ENCODE results near the gene LTBP3.
A peak's percentile ranks its signal among the peaks of the same experiment; 100 is the strongest.

The LTBP3 gene

GRCh38 chr11:65502274-65502554 lies 55.9 kb downstream of the LTBP3 start:
- Histone ChIP-seq H3K9me3 (ENCODE audit: control insufficient read depth, insufficient read depth, low read depth, low read length) (no peaks in the 10 kb centered on the region), H3K36me3 (ENCODE audit: control insufficient read depth in 2 of 2, insufficient read depth in 1 of 2, low read length in 2 of 2) (peaks cover 0 to 70% of the 10 kb centered on the region in 2 experiments; a peak in 2 of 3 replicates), H3K4me3 (ENCODE audit: low read depth, low read length) (peak overlapping the region; percentile 98), H3K4me1 (ENCODE audit: control insufficient read depth, insufficient read depth, low read length) (no peaks in the 10 kb centered on the region), H3K27ac (ENCODE audit: extremely low read depth, low read depth, low read length) (no peak overlapping the region)
- POLR2A ChIA-PET: interaction anchor here (0.8 to 28.2 kb wide), 9 partner anchors 8 to 241 kb away, joined by 3 to 1129 read pairs (median 5); partner anchors contain the start of genes DPF2, MAP3K11, NEAT1 and PCNX3
- CTCF ChIA-PET: interaction anchor here (0.5 to 2.4 kb wide), 10 partner anchors 8 to 316 kb away, joined by 3 to 10 read pairs (median 6); no protein-coding TSS in a partner anchor
- TF ChIP-seq ZNF600 (tag by site-specific recombination; IDR thresholded peaks at IDR 0.05) (no peak), PRDM6 (tag by site-specific recombination; IDR thresholded peaks at IDR 0.05) (0 out of 2 replicates have a peak, but pooled peaks have one; percentile 2), TRIM28 (IDR thresholded peaks at IDR 0.05; ENCODE audit: borderline replicate concordance, low read length) (no peak)

DNA sequence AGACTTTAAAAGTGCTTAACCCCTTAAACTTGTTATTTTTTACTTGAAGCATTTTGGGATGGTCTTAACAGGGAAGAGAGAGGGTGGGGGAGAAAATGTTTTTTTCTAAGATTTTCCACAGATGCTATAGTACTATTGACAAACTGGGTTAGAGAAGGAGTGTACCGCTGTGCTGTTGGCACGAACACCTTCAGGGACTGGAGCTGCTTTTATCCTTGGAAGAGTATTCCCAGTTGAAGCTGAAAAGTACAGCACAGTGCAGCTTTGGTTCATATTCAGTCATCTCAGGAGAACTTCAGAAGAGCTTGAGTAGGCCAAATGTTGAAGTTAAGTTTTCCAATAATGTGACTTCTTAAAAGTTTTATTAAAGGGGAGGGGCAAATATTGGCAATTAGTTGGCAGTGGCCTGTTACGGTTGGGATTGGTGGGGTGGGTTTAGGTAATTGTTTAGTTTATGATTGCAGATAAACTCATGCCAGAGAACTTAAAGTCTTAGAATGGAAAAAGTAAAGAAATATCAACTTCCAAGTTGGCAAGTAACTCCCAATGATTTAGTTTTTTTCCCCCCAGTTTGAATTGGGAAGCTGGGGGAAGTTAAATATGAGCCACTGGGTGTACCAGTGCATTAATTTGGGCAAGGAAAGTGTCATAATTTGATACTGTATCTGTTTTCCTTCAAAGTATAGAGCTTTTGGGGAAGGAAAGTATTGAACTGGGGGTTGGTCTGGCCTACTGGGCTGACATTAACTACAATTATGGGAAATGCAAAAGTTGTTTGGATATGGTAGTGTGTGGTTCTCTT lies 56.5 kb downstream of the LTBP3 start:
- ChIA-PET POLR2A (interaction anchor here (0.8 to 28.2 kb wide), 9 partner anchors 8 to 240 kb away, joined by 3 to 1129 read pairs (median 5); partner anchors contain the start of genes DPF2, MAP3K11, NEAT1 and PCNX3), CTCF (interaction anchor here (0.5 to 2.4 kb wide), 10 partner anchors 8 to 317 kb away, joined by 3 to 10 read pairs (median 6); no protein-coding TSS in a partner anchor)
- Histone ChIP-seq H3K9me3 (ENCODE audit: control insufficient read depth, insufficient read depth, low read depth, low read length) (no peaks in the 10 kb centered on the region), H3K36me3 (ENCODE audit: control insufficient read depth in 2 of 2, insufficient read depth in 1 of 2, low read length in 2 of 2) (peaks cover 0 to 68% of the 10 kb centered on the region in 2 experiments; a peak in 2 of 3 replicates), H3K4me1 (ENCODE audit: control insufficient read depth, insufficient read depth, low read length) (peaks cover 4% of the 10 kb centered on the region), H3K27ac (ENCODE audit: extremely low read depth, low read depth, low read length) (peak overlapping the region; percentile 16), H3K4me3 (ENCODE audit: low read depth, low read length) (peak overlapping the region; percentile 98)
- TF ChIP-seq ZNF747 (tag by site-specific recombination; IDR thresholded peaks at IDR 0.05) (no peak), ZNF2 (tag by site-specific recombination; IDR thresholded peaks at IDR 0.05) (peak; percentile 57; the same call in 1 of the 2 replicates), PRDM6 (tag by site-specific recombination; IDR thresholded peaks at IDR 0.05) (peak; percentile 48; the same call in 1 of the 2 replicates), ZNF138 (tag by site-specific recombination; IDR thresholded peaks at IDR 0.05; ENCODE audit: borderline replicate concordance) (no peak), ZNF341 (tag by site-specific recombination; IDR thresholded peaks at IDR 0.05; ENCODE audit: low read depth) (peak; percentile 66), IKZF3 (tag by site-specific recombination; IDR thresholded peaks at IDR 0.05) (peak; percentile 46; the same call in 1 of the 2 replicates), PRDM2 (tag by site-specific recombination; IDR thresholded peaks at IDR 0.05; ENCODE audit: borderline replicate concordance) (no peak), ZNF660 (tag by site-specific recombination; IDR thresholded peaks at IDR 0.05) (0 out of 2 replicates have a peak, but pooled peaks have one; percentile 2), ZBTB8A (tag by site-specific recombination; IDR thresholded peaks at IDR 0.05) (no peak), ZXDB (tag by site-specific recombination; IDR thresholded peaks at IDR 0.05) (no peak)

All from HEK293 (cell line).